Stomach (tissue), 9 donors: Measurements from ENCODE around the gene HELZ. TPM values are rescaled to one million over a fixed set of nuclear protein-coding genes. Genes with fewer than 3 reads are reported as not detected.

ENCODE experiments used
- DNase-seq, 2 donors: peaks; one replicate each; pipeline versions ENCODE4 v3.0.0 to v3.0.0-alpha.2; 2013 to 2019
- H3K27ac ChIP-seq, 5 donors: fragments of 200-600 bp in 4 of 5; sonication (generic) in 4 of 5; one replicate each; pipeline ENCODE4 v1.5.1; 2013 to 2019; ENCODE audit warnings: mild to moderate bottlenecking in 1 of 5, moderate library complexity in 1 of 5
- H3K27me3 ChIP-seq, 3 donors: fragments of 200-600 bp; sonication (generic); one replicate each; pipeline ENCODE4 v1.5.1; 2017 to 2019; ENCODE audit warnings: mixed run types in 1 of 3
- H3K36me3 ChIP-seq, 4 donors: fragments of 200-600 bp; sonication (generic); 1 replicate in 3 of 4; 2 replicates in 1 of 4; pipeline ENCODE4 v1.5.1; 2016 to 2019
- H3K4me1 ChIP-seq, 4 donors: fragments of 200-600 bp; sonication (generic); one replicate each; pipeline ENCODE4 v1.5.1; 2016 to 2019
- H3K4me3 ChIP-seq, 4 donors: fragments of 200-600 bp; sonication (generic) in 3 of 4; one replicate each; pipeline ENCODE4 v1.5.1; 2016 to 2019; ENCODE audit warnings: mild to moderate bottlenecking in 1 of 4
- H3K9me3 ChIP-seq, 4 donors: fragments of 200-600 bp; sonication (generic); one replicate each; pipeline ENCODE4 v1.5.1; 2016 to 2019
- CTCF ChIP-seq, 7 experiments: fragments of 450-650 bp in 4 of 7; fragments of 200-600 bp in 3 of 7; sonication (generic) in 3 of 7; IDR thresholded peaks; one replicate each; pipeline ENCODE4 v1.5.1; 2016 to 2019; ENCODE audit warnings: antibody characterized with exemption in 7 of 7, control low read depth in 2 of 7, mild to moderate bottlenecking in 1 of 7
- EP300 ChIP-seq: sonication (generic); formaldehyde crosslinking; IDR thresholded peaks from one replicate; pipeline ENCODE4 v1.6.1; 2017; ENCODE audit warnings: antibody characterized with exemption
- POLR2A ChIP-seq, 4 donors: fragments of 450-650 bp; IDR thresholded peaks; one replicate each; pipeline ENCODE4 v1.6.1; 2016; ENCODE audit warnings: antibody characterized with exemption in 4 of 4, control low read depth in 2 of 4, mild to moderate bottlenecking in 1 of 4, moderate library complexity in 1 of 4
- POLR2AphosphoS5 ChIP-seq, 3 donors: sonication (generic); formaldehyde crosslinking; IDR thresholded peaks; one replicate each; pipeline ENCODE4 v1.6.1; 2016; ENCODE audit warnings: antibody characterized with exemption in 3 of 3
- WGBS, 5 donors: extraction: QIAGEN DNeasy Blood & Tissue Kit in 3 of 5; methylation state at CpG; one replicate each; pipeline versions ENCODE4 v1.1.5 to v1.1.7; 2013 to 2018; 5-methylcytosine and 5-hydroxymethylcytosine counted together
- intact Hi-C: fragments of 100-400 bp; cut with DNase I; formaldehyde crosslinking; loops from one replicate; pipeline ENCODE4 v1.15.1; 2023; ENCODE audit warnings: low total_unique reads
- polyA plus RNA-seq, 3 donors: library from polyadenylated mRNA; stranded (reverse); fragments of 200-250 nt; gene quantifications; one replicate each; pipeline ENCODE4 v1.2.3, GENCODE V29; 2013
- total RNA-seq, 5 donors: library from RNA; depleted of rRNA; stranded (reverse); fragments of >200 nt; gene quantifications; one replicate each; pipeline versions ENCODE4 v1.1.0 to v1.2.3, GENCODE V29; 2014 to 2016
- donor health status: healthy with polysubstance abuse.
- donor health status: Bipolar disorder and iron deficiency.
- donor health status: healthy.

Gene HELZ
- total and polyA plus RNA-seq, 8 donors, result 2.1 to 218 (median 40.4) TPM

GRCh38 chr17:67157732-67158639 is 87.0 kb downstream of the HELZ start:
- TF ChIP-seq EP300 (no peak), POLR2AphosphoS5 (IDR thresholded peaks at IDR 0.05) (no peak), POLR2A (IDR thresholded peaks at IDR 0.05) (no peak), CTCF (IDR thresholded peaks at IDR 0.05) (no peak)
- H3K27me3 ChIP-seq, result no peaks in the 10 kb centered on the region
- H3K36me3 ChIP-seq, result peaks cover 8 to 65% (median 54%) of the 10 kb centered on the region in 4 donors
- no peaks in the 10 kb centered on the region for H3K9me3 ChIP-seq
- intact Hi-C loops, result no loop called here
- H3K4me3 ChIP-seq, result no peak overlapping the region
- H3K4me1 ChIP-seq, result no peaks in the 10 kb centered on the region
- H3K27ac ChIP-seq, result no peak overlapping the region
- peak in 1 of 2 donors; percentile 60 for DNase-seq

GRCh38 chr17:67156269-67157199 is 88.5 kb downstream of the HELZ start:
- Histone ChIP-seq H3K4me1 (no peaks in the 10 kb centered on the region), H3K27me3 (no peaks in the 10 kb centered on the region), H3K9me3 (no peaks in the 10 kb centered on the region), H3K36me3 (peaks cover 8 to 61% (median 44%) of the 10 kb centered on the region in 4 donors), H3K4me3 (no peak overlapping the region), H3K27ac (no peak overlapping the region)
- TF ChIP-seq EP300 (no peak), POLR2AphosphoS5 (IDR thresholded peaks at IDR 0.05) (no peak), CTCF (IDR thresholded peaks at IDR 0.05) (no peak), POLR2A (IDR thresholded peaks at IDR 0.05) (no peak)
- no peak for DNase-seq
- 80 to 92% (median 88%) methylated on average over 9 of the region's 9 CpGs for WGBS, 5 donors
- intact Hi-C loops, result no loop called here

- H3K4me3 ChIP-seq, result no peak overlapping the region
- H3K36me3 ChIP-seq, result peaks cover 19 to 62% (median 46%) of the 10 kb centered on the region in 4 donors
- 88 to 96% (median 94%) methylated on average over 2 of the region's 2 CpGs for WGBS, 5 donors
- H3K27ac ChIP-seq, result no peak overlapping the region
- no peak for DNase-seq
- no peak for TF ChIP-seq POLR2A (IDR thresholded peaks at IDR 0.05)
- no peak for TF ChIP-seq EP300
- intact Hi-C loops, result no loop called here
- H3K4me1 ChIP-seq, result no peaks in the 10 kb centered on the region
- no peaks in the 10 kb centered on the region for H3K27me3 ChIP-seq
- H3K9me3 ChIP-seq, result no peaks in the 10 kb centered on the region
These were observed 92.2 kb downstream of the HELZ start for GRCh38 chr17:67152824-67153223.

- Histone ChIP-seq H3K27ac (no peak overlapping the region), H3K27me3 (no peaks in the 10 kb centered on the region), H3K9me3 (no peaks in the 10 kb centered on the region), H3K36me3 (peaks cover 26 to 65% (median 52%) of the 10 kb centered on the region in 4 donors), H3K4me1 (no peaks in the 10 kb centered on the region), H3K4me3 (no peak overlapping the region)
- WGBS, 5 donors, result 76 to 94% (median 90%) methylated on average over 2 of the region's 2 CpGs
- no peak for DNase-seq
- TF ChIP-seq POLR2A (IDR thresholded peaks at IDR 0.05) (no peak), CTCF (IDR thresholded peaks at IDR 0.05) (no peak), POLR2AphosphoS5 (IDR thresholded peaks at IDR 0.05) (no peak), EP300 (no peak)
- intact Hi-C loops, result no loop called here
These were observed 93.3 kb downstream of the HELZ start for GRCh38 chr17:67151717-67152116.
